ENCODE results near the gene RPL37A. TPM values are rescaled to one million over a fixed set of nuclear protein-coding genes. Genes with fewer than 3 reads are reported as not detected.
A peak's percentile ranks its signal among the peaks of the same experiment; 100 is the strongest.

RPL37A gene
- total RNA-seq, 1 experiment from 2014 or later = 1,506 TPM

DNA sequence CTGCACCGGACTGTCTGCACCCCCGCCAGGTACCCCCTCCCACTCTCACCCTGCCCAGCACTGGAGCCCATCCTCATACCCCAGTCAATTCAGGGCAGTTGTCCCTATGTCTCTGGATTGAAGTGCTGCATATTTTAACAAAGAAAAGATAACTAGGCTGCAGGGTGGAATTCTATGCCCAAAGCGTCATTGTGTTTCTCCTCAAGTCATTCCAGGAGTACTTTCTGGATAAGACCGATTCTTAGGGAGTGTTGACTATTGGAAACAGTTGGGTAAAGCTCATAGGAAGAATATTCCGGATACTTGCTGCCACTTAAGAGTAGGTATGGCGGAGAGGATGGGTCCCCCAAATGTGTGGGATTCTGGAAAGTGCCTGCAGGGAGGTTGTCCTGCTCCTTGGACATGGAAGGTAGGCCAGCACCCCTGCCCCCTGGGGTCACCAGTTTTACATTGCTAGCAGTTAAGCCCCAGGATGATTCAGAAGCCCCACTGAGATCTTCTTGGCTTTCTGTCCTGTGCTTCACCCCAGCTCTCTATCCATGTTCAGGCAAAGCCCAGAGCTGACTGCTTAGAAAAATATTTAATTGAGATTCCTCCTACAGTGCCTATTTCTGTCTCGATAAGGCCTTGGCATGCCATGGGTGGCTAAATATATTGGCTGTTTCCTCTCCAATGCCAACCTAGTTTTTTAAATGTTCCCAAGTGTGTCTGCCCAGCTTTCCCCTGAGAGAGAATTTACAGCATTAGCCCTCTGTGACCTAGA lies 48.2 kb downstream of the RPL37A start:
- DNase-seq (ENCODE audit: low spot score) = no peak

DNA sequence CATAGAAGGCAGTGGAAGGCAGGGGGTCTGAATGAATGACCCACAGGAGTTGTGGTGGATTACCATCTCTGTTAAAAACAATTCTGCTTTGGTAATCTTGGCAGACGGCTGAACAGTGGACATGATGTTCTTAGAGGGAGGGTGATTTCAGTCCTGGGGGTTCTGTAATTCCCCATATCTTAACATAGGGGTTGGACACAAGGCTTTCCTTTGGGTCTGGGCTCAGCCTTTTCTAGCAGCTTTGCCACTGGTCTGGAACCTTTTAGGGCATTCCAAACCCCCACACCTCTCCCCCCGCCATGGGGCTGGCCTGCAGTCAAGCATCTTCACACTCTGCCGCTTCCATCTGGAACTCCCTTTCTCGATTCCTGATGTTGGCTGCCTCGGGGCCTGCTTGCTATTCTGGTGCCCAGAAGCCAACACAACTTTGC lies 50.3 kb downstream of the RPL37A start:
- no peak for DNase-seq (ENCODE audit: low spot score)

DNA sequence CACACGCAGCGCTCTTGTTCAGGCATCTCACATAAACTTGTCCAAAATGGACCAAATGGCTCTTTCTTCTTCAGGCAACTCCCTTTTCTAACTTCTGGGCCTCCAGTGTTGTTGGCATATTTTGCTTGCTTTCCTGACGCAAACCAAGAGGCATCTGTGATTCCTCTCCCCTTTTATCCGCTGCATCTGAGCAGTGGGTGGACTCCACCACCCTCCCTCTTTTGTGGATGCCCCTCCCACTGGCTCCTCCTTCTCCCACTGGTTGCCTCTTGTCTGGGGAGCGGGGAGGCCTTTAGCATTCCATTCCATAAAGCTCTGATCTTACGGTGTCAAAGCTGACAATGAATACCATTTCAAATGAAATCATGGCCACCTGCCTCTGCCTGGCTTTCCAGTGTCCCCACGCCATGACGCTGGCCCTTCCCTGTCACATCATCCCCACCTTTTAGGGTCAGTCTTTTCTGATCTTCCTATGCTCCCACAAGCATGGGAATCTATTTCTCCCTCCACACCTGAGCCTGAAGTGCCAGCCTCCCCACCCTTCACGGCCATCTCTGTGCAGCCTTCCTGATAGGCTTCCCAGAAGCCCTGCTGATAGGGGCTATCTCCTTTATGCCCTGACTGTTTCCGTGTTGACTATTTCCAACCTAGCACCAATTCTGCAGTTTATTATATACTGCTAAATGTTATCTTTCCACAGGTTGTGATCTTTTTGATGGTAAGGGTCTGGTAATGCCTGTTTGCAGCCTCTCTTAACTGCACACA lies 51.5 kb downstream of the RPL37A start:
- DNase-seq (ENCODE audit: low spot score) = no peak

DNA sequence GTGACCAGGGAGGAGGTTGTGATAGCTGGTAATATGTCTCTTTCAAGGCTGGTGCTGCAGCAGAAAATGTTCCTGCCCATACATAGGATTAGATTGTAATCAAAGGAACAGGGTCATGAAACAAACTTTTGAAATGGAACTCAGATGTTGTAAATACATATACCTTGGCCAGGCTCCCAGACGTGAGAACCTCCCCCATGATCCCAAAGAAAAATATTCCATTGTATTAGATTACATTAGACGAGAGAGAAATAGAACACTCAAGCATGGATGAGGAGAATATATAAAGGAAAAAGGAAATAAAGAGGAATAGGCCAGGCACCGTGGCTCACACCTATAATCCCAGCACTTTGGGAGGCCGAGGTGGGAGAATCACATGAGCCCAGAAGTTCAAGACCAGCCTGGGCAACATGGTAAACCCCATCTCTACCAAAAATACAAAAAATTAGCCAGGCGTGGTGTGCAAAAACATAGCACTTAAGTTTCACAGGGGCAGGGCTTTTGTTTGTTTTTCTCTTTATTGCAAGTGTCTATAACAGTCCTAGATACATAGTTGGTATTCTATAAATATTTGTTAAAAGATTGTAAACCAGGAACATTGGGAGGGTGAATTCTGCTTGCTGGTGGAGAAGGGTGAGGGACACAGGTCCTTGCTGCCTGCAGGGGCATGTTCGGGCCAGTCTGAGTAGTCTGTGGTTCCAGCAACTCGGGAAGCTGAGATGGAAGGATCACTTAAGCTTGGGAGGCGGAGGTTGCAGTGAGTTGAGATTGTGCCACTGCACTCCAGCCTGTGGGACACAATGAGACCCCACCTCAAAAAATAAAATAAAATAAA lies 52.8 kb downstream of the RPL37A start:
- peak; percentile 43 for DNase-seq (ENCODE audit: low spot score)

DNA sequence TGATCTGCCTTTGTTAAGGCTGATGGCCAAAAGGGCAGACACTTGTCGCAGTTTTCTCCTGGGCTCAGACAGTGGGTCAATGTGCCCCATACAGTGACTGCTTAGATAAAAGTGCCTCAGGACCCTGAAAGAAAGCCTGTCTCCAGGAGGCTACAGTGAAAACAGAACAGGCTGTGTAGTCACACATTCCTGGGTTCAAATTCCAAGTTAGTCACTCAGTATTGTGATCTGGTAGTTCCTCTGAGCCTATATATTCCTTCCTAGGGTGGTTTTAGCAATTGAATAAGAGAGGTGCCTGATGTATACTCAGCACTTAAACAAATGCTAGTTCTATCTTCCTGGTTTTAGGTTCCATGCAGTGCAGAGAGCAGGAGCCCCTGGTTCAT lies 54.4 kb downstream of the RPL37A start:
- DNase-seq (ENCODE audit: low spot score) = no peak

Other genes starting within 250 kb of the RPL37A start
- 0.15 and 0.29 TPM in 2 replicates for gene MARCHF4, start 126.4 kb upstream of the RPL37A start, total RNA-seq (2014; rRNA removed; shearing (Covaris generic))
- gene SMARCAL1, start 86.4 kb upstream of the RPL37A start, total RNA-seq (2014; rRNA removed; shearing (Covaris generic)) = 5.2 and 11.5 TPM in 2 replicates
- gene IGFBP2, start 134.6 kb downstream of the RPL37A start, total RNA-seq (2014; rRNA removed; shearing (Covaris generic)) = 11.6 and 14.7 TPM in 2 replicates
- 366 and 374 TPM in 2 replicates for gene IGFBP5, start 196.7 kb downstream of the RPL37A start, total RNA-seq (2014; rRNA removed; shearing (Covaris generic))